HepG2 (cell line): Measurements from ENCODE around the gene LRIG3.

Source experiments
- ATF1 ChIP-seq: IDR thresholded peaks from 2 replicates; pipeline ENCODE4 v1.6.1; 2016; ENCODE audit warnings: mild to moderate bottlenecking, control low read depth
- FOXP1 ChIP-seq, 2 experiments: fragments of 450-650 bp in 1 of 2; IDR thresholded peaks; 2 replicates each; pipeline ENCODE4 v1.6.1; 2017 to 2018; ENCODE audit warnings: antibody characterized with exemption in 1 of 2
- MXI1 ChIP-seq: IDR thresholded peaks from 3 replicates; pipeline ENCODE4 v1.6.1; 2012; ENCODE audit warnings: low read depth, low read length, inconsistent platforms, borderline replicate concordance
- SAP130 ChIP-seq: IDR thresholded peaks from 2 replicates; pipeline ENCODE4 v1.6.1; 2016; ENCODE audit warnings: low read depth
- TF ChIP-seq, protein P1 (sequence below): sonication (generic); formaldehyde crosslinking; IDR thresholded peaks from 2 replicates; pipeline ENCODE4 v1.5.0; 2020; ENCODE audit warnings: mild to moderate bottlenecking, missing genetic modification reagents, moderate library complexity
- TF ChIP-seq, protein P2 (sequence below): sonication (generic); formaldehyde crosslinking; IDR thresholded peaks from 2 replicates; pipeline ENCODE4 v1.4.0; 2020; ENCODE audit warnings: missing genetic modification reagents

DNA sequence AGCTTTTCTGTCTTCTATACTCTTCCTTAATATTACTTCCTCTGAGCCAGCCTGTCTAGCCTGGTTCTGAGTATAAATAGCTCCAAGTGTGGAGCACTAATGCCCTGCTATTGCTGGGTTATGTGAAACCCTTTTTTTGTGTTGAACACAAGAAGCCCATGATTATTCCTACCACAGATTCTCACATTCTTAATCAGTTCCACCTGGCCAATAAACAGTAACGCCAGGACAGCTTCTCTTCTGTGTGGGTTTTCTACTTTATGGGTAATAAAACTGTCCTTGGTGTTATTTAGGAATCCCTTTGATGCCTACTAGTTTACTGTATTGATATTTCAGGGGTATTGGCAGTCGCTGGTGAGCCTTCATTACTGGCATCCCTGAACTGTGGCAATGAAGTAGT, 48.9 kb upstream of the LRIG3 start:
- TF ChIP-seq MXI1 (no peak), SAP130 (CRISPR knock-in tag) (no peak), ATF1 (no peak), FOXP1 (IDR thresholded peaks at IDR 0.05) (no peak), FOXP1 (CRISPR knock-in tag; IDR thresholded peaks at IDR 0.05) (no peak)
- TF ChIP-seq, protein P1, sequence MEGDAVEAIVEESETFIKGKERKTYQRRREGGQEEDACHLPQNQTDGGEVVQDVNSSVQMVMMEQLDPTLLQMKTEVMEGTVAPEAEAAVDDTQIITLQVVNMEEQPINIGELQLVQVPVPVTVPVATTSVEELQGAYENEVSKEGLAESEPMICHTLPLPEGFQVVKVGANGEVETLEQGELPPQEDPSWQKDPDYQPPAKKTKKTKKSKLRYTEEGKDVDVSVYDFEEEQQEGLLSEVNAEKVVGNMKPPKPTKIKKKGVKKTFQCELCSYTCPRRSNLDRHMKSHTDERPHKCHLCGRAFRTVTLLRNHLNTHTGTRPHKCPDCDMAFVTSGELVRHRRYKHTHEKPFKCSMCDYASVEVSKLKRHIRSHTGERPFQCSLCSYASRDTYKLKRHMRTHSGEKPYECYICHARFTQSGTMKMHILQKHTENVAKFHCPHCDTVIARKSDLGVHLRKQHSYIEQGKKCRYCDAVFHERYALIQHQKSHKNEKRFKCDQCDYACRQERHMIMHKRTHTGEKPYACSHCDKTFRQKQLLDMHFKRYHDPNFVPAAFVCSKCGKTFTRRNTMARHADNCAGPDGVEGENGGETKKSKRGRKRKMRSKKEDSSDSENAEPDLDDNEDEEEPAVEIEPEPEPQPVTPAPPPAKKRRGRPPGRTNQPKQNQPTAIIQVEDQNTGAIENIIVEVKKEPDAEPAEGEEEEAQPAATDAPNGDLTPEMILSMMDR (CRISPR knock-in tag): no peak
- TF ChIP-seq, protein P2, sequence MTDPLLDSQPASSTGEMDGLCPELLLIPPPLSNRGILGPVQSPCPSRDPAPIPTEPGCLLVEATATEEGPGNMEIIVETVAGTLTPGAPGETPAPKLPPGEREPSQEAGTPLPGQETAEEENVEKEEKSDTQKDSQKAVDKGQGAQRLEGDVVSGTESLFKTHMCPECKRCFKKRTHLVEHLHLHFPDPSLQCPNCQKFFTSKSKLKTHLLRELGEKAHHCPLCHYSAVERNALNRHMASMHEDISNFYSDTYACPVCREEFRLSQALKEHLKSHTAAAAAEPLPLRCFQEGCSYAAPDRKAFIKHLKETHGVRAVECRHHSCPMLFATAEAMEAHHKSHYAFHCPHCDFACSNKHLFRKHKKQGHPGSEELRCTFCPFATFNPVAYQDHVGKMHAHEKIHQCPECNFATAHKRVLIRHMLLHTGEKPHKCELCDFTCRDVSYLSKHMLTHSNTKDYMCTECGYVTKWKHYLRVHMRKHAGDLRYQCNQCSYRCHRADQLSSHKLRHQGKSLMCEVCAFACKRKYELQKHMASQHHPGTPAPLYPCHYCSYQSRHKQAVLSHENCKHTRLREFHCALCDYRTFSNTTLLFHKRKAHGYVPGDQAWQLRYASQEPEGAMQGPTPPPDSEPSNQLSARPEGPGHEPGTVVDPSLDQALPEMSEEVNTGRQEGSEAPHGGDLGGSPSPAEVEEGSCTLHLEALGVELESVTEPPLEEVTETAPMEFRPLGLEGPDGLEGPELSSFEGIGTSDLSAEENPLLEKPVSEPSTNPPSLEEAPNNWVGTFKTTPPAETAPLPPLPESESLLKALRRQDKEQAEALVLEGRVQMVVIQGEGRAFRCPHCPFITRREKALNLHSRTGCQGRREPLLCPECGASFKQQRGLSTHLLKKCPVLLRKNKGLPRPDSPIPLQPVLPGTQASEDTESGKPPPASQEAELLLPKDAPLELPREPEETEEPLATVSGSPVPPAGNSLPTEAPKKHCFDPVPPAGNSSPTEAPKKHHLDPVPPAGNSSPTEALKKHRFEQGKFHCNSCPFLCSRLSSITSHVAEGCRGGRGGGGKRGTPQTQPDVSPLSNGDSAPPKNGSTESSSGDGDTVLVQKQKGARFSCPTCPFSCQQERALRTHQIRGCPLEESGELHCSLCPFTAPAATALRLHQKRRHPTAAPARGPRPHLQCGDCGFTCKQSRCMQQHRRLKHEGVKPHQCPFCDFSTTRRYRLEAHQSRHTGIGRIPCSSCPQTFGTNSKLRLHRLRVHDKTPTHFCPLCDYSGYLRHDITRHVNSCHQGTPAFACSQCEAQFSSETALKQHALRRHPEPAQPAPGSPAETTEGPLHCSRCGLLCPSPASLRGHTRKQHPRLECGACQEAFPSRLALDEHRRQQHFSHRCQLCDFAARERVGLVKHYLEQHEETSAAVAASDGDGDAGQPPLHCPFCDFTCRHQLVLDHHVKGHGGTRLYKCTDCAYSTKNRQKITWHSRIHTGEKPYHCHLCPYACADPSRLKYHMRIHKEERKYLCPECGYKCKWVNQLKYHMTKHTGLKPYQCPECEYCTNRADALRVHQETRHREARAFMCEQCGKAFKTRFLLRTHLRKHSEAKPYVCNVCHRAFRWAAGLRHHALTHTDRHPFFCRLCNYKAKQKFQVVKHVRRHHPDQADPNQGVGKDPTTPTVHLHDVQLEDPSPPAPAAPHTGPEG: no peak
